HG03039 (cell line): ENCODE data around the gene ROBO4.

Experiments
- ATAC-seq: cut with Tn5 transposase; IDR thresholded peaks from one replicate; pipeline ENCODE4 v1.9.1; 2021; ENCODE audit warnings: mild to moderate bottlenecking, moderate library complexity; ENCODE audit not compliant: unreplicated experiment

The ROBO4 gene

GRCh38 chr11:124890683-124891372 is 6.8 kb downstream of the ROBO4 start:
- ATAC-seq, result no peak

- ATAC-seq, result no peak
These were observed 7.5 kb downstream of the ROBO4 start for GRCh38 chr11:124890151-124890550.

GRCh38 chr11:124889191-124890091 is 8.2 kb downstream of the ROBO4 start:
- no peak for ATAC-seq

- ATAC-seq, result no peak
These were observed 10.0 kb downstream of the ROBO4 start for GRCh38 chr11:124887667-124888013.

- ATAC-seq, result no peak
These were observed 10.5 kb downstream of the ROBO4 start for GRCh38 chr11:124886978-124887666.

- no peak for ATAC-seq
These were observed 11.2 kb downstream of the ROBO4 start for GRCh38 chr11:124886476-124886875.

GRCh38 chr11:124884869-124885479 is 12.7 kb downstream of the ROBO4 start:
- ATAC-seq, result no peak

- no peak for ATAC-seq
These were observed 13.3 kb downstream of the ROBO4 start for GRCh38 chr11:124884340-124884739.

GRCh38 chr11:124882339-124883071 is 15.2 kb downstream of the ROBO4 start:
- no peak for ATAC-seq

GRCh38 chr11:124880958-124881357 is 16.7 kb downstream of the ROBO4 start:
- no peak for ATAC-seq

- ATAC-seq, result no peak
These were observed 17.4 kb downstream of the ROBO4 start for GRCh38 chr11:124880290-124880611.

GRCh38 chr11:124879493-124880289 is 18.0 kb downstream of the ROBO4 start:
- ATAC-seq, result no peak

- ATAC-seq, result no peak
These were observed 18.7 kb downstream of the ROBO4 start for GRCh38 chr11:124878759-124879492.

GRCh38 chr11:124877910-124878758 is 19.5 kb downstream of the ROBO4 start:
- no peak for ATAC-seq

GRCh38 chr11:124877631-124877909 is 20.1 kb downstream of the ROBO4 start:
- ATAC-seq, result no peak

- no peak for ATAC-seq
These were observed 20.6 kb downstream of the ROBO4 start for GRCh38 chr11:124876818-124877630.

GRCh38 chr11:124875943-124876817 is 21.5 kb downstream of the ROBO4 start:
- ATAC-seq, result peak; percentile 86
